IPS-11a (cell line): ENCODE measurements around the gene HARBI1.

Experiments used
- H3K4me3 ChIP-seq: one replicate; pipeline ENCODE4 v1.5.1; 2013; ENCODE audit warnings: low read depth, low read length, control low read depth

The HARBI1 gene, protein sequence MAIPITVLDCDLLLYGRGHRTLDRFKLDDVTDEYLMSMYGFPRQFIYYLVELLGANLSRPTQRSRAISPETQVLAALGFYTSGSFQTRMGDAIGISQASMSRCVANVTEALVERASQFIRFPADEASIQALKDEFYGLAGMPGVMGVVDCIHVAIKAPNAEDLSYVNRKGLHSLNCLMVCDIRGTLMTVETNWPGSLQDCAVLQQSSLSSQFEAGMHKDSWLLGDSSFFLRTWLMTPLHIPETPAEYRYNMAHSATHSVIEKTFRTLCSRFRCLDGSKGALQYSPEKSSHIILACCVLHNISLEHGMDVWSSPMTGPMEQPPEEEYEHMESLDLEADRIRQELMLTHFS

DNA sequence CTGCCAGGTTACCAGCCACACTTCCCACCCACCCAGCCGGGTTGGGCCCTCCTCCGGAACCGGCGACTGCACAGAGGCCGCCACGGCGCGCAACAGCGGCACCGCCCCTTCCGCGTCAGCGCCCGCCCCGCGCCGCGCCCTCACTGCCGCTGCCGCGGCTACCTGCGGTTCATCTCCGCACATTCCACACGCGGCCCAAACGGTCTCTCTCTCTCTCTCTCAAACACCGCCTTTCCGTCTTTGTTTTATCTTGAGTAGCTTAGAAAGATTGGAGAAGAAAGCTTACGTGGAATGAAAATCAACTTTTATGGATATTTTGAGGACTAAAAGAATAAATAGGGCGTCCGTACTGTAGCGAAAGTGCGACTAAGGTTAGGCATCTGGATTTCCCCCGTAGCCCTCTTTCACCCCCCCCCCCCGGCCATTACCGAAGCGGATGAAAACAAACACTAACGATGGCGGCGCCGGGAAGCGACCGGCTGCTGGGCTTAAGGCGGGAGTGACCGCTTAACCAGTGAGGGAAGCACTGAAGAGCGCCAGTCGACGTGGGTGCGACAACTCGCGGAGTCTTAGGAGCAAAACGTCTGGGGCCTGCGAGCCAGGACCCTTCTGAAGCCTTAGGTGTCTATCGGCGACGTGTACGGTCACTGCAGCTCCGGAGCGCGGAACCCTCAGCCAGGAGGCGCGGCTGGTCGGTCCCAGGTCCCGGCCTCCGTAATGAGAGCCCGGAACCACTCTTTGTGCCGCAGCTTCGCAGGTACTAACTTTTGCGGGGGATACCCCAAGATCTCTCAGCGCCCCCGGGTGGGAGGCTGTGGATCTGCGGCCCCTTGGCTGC, at the start of gene HARBI1, which contains the start of gene ATG13:
TSS of gene HARBI1 (minus strand) at position 94 of the 838 bp plus-strand sequence. CDS start 990 bp downstream, outside the sequence.
TSS of gene ATG13 (plus strand) at position 420 of the 838 bp plus-strand sequence. CDS start 26,739 bp downstream, outside the sequence.
- peak within 1 kb of the TSS; percentile 97 for H3K4me3 ChIP-seq

- H3K4me3 ChIP-seq, result no peak overlapping the region
Observed at GRCh38 chr11:46666516-46666915, 49.5 kb upstream of the HARBI1 start.

- no peak overlapping the region for H3K4me3 ChIP-seq
Observed at GRCh38 chr11:46665356-46665755, 48.3 kb upstream of the HARBI1 start.

DNA sequence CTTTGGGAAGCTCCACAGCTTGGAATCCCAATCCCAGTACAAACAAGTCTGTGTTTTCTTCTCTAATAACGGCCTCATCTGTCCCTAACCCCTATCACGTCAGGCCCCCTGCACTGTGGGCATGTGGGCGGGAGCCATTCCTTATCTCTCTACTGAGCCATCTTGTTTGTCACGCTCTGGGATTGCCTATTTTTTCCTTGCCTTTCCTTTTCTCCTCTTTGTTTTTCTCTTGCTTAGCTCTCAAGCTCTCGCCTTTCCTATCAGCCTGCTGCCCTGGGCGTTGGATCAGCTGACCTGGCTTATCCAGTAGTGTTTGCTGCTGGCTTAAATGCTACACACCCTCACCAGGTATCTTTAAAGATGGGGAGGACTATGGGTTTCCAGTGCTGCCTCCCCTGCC, 47.6 kb upstream of the HARBI1 start:
- no peak overlapping the region for H3K4me3 ChIP-seq

DNA sequence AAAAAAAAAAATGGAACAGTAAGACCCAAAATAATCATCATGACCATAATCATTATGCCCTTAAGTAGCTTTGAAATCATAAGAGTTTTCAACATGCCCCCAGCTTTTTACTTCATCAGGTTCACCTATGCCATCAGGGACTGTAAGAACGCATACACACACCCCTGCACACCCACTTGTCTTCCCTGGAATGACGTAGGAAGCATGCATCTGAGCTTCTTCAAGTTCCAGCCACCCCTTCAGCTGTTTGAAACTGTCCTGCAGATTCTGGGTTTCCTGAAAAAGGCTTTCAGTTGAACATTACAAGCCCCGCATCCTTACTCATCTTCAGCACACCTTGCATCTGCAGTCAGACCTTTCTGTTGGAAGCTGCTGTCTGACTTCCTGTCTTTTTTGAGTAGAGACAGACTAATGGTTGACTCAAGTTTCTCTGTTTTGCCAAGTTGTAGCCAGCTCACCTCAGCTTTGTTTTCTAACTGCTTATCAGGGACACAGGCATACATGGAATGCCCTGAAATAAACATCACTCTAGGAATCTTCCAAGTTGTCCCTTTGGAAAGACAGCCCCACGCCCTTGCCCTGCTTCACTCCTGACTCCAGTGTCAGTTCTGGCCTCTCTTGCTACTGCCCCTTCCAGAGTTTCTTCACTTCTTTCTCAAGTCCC, 46.4 kb upstream of the HARBI1 start:
- H3K4me3 ChIP-seq, result no peak overlapping the region

GRCh38 chr11:46662366-46662765, 45.3 kb upstream of the HARBI1 start:
- no peak overlapping the region for H3K4me3 ChIP-seq

DNA sequence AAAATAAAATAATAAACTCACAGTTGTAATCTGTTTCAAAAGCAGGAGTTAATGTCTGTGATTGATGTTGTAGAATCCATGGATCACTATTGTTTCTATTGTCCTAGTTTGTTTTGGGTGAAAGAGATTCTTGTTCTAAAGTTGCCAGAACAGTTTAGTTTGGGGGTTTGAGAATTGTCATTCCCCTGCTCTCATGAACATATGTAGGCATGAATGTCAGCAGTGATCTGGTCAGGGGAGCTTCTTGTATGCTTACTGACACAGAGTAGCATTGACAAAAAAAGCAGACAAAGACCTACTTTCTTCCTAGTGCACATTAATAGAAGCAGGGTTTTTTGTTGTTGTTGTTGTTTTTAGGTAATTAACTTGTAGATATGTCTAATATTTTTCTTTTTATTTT, 44.8 kb upstream of the HARBI1 start:
- H3K4me3 ChIP-seq, result no peak overlapping the region

DNA sequence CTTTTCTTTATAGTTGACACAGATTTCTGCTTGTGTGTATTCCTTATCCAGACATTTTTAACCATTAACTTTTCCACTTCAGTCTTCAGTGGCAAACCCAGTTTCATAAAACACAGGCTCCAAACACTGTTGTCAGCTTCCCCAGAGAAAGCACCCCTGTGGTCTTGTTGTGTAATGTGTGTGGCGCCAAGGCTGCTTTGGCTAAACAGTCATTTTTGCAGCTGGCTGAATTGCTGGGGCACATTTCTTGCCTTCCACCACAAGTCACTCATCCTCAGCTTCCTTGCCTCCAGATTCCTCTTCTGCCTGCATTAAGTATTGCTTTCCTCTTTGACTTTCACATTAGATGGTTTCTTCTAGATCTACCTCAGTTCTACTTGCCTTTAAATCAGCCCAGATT, 42.9 kb upstream of the HARBI1 start:
- no peak overlapping the region for H3K4me3 ChIP-seq

- no peak overlapping the region for H3K4me3 ChIP-seq
Observed at GRCh38 chr11:46658259-46658658, 41.2 kb upstream of the HARBI1 start.

DNA sequence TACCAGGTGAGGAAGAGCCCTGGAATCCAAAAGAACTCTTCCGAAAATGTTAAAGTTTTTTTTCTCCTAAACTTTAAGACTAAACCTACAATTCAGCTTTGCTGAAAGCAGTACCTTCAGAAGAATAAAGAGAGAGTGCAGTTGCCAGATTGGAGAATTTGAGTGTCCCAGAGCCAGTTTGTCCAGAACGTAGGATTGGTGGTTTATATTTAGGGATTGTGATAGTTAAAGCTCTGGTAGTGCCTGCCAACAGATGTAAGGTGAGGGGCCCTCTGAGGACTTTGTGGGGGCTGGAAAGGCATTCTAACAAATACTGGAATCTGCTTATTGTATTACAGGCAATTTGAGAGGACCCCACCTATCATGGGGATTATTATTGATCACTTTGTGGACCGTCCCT, 40.2 kb upstream of the HARBI1 start:
- no peak overlapping the region for H3K4me3 ChIP-seq

DNA sequence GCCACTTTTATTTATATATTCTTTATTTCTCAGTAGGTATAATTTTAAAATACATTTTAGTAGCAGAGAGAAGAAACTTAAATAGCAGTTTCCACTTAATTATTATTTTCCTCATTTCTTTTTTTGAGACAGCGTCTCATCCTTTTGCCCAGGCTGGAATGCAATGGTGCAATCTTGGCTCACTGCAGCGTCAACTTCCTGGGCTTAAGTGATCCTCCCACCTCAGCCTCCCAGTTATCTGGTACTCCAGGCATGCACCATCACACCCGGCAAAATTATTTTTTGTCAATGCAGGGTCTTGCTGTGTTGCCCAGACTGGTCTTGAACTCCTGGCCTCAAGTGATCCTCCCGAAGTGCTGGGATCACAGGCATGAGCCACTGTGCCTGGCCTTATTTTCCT, 38.6 kb upstream of the HARBI1 start:
- H3K4me3 ChIP-seq, result no peak overlapping the region

DNA sequence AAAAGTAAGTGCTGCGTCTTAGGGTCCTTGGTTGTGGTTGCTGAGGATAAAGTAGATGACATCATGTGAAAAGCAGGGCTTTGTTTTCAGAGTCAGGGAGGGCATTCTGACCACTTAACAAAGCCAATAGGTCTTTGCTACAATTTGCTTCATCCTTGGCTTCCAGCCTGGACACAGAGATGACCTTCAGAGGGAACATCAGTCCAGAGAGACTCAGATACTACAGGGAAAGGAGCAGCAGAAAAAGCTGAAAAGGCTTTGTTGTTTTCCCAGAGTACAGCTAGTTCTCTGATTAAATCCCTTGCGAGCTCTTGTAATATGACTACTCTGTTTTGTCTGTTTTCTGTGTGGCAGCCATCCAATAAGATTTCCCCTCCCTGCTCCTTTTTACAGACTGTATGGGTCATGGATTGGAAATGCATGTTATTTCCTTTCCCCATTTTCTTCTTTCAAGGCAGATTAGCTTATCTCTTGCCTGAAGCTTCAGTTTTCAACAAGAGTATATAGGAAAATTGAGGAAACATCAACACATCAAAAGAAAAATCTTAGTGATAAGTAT, 32.2 kb upstream of the HARBI1 start:
- H3K4me3 ChIP-seq, result no peak overlapping the region

DNA sequence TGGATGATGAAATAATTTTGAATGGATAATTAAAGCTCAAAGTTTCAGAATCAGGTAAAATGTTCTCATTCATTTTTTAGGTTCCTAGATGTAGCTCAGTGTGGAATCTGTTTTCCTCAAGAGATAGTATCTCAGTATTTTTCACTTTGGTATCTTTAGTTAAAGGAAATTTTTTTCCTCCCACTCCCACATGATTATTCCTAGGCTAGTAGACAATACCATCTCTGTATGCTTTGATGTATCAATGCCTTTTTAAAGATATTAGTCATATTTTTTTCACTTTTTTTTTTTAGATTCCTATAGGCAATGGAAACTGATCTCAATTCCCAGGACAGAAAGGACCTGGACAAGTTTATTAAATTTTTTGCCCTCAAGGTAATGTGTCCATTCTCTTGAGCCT, 27.0 kb upstream of the HARBI1 start:
- H3K4me3 ChIP-seq, result no peak overlapping the region

- no peak overlapping the region for H3K4me3 ChIP-seq
Observed at GRCh38 chr11:46643531-46643930, 26.5 kb upstream of the HARBI1 start.

- H3K4me3 ChIP-seq, result no peak overlapping the region
Observed at GRCh38 chr11:46642627-46643335, 25.8 kb upstream of the HARBI1 start.

DNA sequence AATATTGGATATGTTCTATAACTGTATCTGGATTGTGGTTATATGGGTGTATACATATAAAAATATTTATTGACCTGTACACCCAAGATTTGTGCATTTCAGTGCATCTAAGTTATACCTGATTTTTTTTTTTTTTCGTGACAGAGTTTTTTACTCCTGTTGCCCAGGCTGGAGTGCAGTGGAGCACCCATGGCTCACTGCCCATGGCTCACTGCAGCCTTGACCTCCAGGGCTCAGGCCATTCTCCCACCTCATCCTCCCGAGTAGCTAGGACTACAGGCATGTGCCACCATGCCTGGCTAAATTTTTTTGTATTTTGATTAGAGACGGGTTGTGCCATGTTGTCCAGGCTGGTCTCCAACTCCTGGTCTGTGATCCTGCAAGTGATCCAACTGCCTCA, 24.6 kb upstream of the HARBI1 start:
- H3K4me3 ChIP-seq, result no peak overlapping the region

GRCh38 chr11:46640036-46640788, 23.2 kb upstream of the HARBI1 start:
- no peak overlapping the region for H3K4me3 ChIP-seq

DNA sequence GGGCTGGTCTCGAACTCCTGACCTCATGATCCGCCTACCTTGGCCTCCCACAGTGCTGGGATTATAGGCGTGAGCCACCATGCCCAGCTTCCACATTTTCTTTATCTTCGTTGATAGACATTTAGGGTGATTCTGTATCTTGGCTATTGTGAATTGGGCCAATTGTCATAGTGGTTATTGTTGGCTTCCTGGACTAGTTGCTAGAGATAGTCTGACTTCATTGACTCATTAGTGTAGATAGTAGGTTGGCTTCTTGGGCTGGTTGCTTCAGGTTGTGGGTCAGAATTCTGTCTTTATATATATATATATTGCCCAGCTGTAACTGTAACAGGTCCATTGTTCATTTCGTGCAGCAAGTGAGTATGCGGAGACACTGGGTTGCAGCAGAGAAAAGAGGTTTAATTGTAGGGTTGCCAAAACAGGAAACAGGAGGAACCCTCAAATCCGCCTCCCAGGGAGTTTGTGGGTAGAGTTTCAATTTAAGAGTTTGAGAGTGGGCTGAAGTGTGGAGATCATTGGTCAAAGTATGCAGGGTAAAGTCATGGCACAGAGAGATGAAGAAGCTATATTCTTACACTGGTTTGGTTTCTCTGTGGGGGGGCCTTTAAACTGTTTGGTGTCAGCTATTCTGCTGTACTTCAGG, 22.3 kb upstream of the HARBI1 start:
- H3K4me3 ChIP-seq, result no peak overlapping the region

DNA sequence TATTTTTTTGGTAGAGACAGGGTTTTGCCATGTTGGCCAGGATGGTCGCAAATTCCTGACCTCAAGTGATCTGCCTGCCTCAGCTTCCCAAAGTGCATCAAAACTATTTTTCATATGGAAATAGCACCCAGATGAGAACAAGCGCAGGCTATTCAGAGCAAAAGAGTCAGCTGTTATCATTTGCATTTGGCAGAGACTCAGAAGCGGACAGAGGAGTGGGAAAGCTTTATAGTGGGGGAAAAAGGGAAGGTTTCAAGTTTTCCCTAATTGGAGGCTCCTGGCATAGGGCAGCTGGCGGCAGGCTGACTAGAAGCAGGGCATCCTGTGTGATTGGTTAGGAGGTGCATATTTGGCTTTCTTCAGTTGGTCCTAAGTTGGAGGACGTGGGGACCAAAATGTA, 20.5 kb upstream of the HARBI1 start:
- H3K4me3 ChIP-seq, result no peak overlapping the region
